ENCODE data around the gene UGCG.

- no peak for TF ChIP-seq CTCF (conservative IDR thresholded peaks at IDR 0.05 in 1 of 2, IDR thresholded peaks at IDR 0.05 in 1 of 2; ENCODE audit: extremely low read depth in 1 of 2, insufficient read depth in 1 of 2, low read depth in 1 of 2, low read length in 2 of 2)
- no peak for TF ChIP-seq EZH2 (IDR thresholded peaks at IDR 0.05; ENCODE audit: borderline replicate concordance, low read length)
Measured at GRCh38 chr9:111920531-111920930, 23.9 kb downstream of the UGCG start.

Measured in mammary epithelial cell (primary cell).